HG03521 (cell line): ENCODE results near the gene MET.
"Not testable (repeated sequence)": the region's sequence is repeated elsewhere in the genome, so short reads cannot be mapped to it uniquely, and the experiment has no call there.

Experiments used
- ATAC-seq: cut with Tn5 transposase; IDR thresholded peaks from one replicate; pipeline ENCODE4 v1.9.1; 2021; ENCODE audit warnings: mild to moderate bottlenecking, moderate library complexity; ENCODE audit not compliant: unreplicated experiment

Gene MET

DNA sequence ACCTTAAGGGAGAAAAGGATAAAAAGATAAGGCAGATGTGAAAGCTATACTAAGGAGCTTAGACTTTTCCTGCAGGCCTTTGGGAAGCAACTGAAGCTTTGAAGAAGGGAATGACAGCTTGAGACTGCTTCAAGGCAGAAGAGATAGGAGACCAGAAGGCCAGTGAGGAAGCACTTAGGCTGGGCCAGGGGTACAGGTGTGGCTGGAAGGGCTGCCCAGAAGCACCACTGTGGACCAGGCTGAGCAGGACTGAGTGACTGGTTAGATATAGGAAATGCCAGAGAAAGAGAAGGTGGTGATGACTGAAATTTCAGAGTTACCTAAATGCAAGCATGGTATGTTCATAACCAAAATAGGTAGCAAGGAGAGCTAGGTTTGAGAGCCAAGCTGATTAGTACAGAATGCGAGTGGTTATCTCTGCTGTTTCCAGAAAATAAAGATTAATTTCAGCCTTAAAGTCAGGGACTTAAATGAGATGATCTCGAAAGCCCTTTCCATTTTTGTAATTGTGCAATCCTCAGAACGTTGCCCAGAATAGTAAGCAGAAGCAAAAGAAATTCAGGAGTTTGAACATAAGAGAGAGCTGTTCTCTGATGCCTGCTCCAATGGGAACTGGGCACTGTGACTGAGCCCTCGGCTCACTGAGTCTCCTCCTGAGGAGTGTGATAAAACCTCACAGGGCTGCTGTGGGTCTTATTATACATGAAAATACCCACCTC is 54.9 kb downstream of the MET start:
- no peak for ATAC-seq

DNA sequence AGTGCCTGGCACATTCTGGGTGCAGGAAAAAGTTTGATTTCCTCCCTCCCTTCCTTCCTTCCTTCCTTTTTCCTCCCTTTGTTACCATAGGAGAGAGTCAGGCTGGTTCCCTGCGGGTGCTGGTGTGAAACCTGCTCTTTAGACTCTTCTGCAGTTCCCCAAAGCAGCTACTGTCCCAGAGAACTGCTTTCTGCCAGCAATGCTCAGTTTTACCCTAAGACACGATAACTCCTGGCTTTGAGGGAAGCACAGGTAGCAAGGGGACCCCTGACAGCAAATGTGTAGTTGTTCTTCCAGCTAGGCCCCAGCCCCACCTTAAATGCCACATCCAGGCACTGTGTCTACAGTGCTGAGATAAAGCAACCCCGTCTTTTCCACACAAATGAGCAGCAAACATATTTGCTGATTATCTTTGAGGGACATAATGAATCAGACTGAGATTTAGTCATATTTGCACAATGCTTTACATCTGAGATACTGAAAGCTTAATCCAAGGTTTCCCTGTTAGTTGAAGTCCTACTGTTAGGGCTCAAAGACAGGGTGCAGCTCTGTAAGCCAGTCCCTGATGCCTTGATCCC is 55.5 kb downstream of the MET start:
- ATAC-seq: no peak

DNA sequence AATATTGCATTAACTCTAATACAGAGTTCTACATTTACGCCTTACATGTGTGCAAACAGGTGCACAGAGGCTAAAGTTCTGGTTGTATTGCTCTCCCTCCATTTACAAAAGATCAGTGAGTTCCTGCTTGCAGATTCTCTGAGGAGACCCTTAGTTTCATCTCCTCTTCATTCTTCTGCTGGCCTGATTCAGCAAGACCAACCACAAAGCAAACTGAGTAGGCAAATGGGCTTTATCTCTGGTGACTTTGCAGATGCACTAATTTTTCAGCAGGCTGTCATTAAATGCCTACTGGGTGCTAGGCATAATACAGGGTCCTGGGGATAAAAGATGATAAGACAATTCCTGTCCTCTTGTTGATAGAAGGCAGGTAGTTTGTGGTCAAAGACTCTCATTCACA is 56.4 kb downstream of the MET start:
- ATAC-seq: no peak

DNA sequence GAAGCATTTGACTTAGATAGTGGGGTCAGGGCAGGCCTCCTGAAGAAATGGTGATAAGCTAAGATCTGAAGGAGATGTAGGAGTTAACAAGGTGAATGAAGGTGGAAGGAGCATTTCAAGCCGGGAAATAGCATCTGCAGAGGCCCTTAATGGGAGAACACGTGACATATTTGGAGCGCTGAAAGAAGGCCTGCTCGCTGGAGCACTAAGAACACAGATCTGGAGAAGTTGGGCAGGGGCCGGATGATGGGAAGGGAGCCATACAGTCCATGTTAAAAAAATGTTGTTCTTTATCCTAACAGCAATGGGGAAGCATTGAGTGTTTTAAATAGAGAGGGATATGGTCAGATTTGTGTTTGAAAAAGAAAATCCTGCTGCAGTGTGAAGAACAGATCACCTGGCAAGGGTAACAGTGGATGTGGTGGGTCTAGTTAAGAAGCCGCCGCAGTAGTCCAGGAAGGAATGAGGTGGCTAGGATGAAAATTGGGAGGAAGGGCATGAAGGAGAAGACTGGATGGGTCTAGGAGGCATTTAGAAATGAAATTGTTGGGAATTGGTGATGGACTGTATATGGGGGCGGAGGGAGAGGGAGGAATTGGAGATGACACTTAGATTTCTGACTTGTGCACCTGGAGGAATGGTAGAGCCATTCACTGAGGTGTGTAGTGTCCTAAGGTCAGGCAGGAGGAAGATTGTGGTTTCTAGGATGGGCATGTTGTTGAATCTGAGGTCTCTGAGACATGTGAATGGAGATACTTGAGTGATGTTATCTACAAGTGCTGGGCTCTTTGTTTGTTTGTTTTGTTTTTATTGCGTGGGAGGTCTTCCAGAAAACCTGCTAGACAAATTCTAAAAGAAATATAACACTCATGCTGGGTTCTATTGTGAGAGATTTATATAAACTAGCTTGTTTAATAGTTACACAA is 58.4 kb downstream of the MET start:
- ATAC-seq: no peak

DNA sequence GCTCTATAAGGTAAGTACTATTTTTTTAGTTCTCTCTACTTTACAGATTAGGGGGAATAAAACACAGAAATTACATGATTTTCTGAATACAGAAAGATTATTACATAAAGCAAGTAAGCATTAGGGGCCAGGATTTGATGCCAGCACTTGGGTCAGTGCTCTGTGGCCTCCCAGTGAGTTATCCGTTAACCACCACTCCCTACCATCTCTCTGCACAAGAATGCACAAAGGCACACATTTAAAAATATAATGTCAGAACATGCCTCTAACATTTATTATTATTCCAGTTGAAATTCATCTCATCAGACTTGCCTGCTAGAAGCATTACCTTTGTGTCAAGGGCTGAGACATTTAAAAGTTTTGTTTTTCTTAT is 59.0 kb downstream of the MET start:
- no peak for ATAC-seq

DNA sequence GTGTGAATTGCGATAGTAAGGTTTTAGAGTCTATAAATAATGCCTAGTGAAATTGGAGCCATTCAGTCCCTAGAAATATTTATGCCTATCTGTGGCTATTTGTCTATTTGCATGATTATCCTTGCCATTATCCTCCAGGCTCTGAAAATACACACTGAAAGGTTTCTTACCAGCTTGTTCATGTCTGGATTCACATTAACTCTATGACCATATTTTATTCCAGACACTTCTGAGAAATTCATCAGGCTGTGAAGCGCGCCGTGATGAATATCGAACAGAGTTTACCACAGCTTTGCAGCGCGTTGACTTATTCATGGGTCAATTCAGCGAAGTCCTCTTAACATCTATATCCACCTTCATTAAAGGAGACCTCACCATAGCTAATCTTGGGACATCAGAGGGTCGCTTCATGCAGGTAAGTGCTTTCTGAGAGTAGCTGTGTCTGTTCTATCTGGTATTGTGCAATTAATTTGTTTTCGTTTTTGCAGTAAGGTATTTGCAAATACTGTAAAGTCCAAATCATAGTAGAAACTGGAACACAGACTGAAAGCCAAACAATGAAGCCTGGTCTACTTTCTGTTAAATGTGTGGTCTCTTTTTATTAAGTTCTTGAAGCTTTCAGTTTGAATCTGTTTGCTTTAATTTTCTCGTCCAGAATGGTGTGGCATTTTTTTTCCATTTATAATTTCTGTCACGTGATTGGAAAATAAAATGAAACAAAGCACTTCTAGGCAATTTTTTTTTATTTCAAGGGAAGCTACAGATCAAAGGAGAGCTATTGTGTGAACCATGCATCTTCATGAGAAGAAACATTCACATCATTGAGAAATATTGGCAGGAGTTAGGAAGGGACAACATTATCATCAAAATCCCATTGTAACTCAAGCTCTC is 59.7 kb downstream of the MET start:
- ATAC-seq: no peak

DNA sequence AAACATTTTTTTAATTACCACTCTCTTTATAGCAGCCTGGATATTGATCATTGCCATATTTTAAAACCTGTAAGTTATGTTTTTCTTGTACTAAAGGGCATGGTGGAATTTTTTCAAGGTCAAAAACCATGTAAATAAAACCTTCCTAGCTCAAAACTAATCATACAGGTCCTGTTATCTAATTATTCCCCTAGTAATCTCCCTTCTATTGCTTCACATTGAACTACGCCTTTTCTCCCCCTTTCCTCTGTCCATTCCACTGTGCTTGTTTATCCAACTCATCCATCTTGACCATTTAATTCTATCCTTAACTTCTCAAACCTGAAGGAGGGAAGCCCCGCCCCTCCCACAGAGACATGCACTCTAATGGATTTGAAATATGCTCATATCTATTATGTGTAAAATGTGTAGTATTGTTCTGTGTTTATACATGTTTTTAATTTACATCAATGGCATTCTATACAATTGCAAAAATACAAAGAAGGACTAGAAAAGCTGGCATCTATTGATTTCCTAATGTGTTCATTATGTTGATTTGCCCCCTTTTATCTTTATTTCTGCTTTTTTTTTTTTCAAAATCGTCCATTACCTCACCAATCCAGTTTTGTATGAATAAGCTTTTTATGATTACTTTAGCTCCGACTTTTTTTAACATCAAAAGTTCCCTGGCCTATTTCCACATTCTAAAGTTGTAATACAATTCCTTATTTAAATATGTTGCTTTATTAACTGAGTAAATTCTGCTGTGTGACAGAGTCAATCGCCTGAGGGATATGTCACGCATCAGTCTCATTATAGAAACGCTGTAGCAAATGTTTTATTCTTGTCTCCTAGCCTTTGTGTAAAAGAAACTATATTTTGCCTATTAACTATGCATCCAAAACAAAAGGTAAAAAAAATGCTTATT is 61.0 kb downstream of the MET start:
- no peak for ATAC-seq

DNA sequence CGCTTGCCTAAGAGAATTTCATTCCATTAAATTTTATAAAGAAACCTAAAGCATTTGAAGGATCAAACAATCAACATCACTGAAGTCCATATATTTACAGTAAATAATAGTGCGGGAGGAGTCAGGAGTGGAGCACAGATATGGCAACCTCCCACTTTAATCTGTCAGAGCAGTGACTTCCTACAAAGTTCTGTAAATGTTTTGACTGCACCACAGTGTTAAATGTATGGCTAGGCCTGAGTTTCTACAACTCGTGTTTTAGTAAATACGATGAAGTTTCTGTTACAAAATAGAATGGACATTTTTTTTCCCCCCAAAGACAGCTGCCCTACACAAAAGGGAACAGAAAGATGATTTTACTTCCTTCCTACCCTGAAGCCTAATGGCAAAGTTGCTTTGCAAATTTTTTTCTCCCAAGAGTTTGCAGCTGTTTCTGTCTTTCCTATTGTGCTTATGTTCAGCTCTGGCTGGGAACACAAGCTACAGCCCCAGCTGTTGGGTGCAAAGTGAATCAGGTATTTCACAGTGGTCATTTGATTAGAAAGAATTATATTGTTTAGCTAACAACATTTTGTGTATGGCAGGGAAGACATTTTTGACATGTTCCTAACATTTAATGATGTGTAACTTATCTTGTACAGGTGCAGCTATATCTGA is 62.1 kb downstream of the MET start:
- no peak for ATAC-seq

DNA sequence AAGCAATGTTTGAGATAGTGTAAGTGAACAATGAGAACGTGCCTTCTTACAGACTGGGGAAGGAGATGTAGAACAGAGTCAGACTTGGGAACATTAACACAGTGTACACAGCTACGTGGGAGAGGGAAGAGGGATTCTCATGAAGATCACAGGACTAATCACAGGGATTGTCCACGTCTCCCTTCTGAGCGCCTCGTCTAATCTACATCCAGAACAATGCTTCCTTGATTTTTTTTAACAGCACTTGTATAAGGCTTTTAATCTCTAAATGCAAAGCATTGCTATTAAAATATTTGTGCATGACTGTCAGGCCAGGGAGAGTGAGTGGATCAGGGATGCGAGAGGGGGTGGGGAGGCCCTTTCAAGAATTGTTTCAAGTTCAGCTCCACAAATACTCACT is 62.7 kb downstream of the MET start:
- ATAC-seq: no peak

DNA sequence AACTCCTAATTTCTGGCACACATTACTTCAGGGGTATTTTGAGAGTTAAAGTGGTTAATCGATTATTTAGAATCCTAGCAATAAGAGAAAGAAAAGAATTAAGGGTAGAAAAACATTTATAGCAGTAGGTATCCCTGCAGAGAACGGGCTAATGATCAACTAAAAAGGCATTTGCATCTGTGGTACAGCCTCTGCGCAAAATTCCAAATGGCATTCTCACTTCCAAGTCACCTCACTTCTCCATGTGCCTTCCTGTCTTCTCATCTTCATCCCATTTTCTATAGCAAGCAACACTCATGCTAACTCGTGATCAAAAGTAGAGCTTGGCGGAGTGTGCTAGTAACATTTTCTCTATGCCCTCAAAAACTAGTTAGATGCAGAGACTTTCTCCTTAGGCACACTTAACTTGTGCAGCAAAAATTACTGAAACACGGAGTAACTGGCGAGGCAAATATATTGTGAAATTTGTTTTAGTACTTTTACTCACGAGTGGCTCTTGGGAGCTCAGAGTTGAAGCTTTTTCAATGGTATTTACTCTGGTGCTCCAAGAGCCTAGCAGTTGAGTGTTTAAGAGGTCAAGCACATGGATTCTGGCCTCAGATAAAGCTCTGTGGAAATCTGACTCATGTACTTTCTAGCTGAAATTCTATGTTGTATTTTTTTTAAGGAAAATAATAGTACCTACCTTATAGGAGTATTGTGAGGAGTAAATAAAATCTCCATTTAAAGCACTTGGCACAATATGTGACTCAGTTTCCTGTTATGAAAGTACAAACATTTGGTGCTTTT is 65.1 kb downstream of the MET start:
- no peak for ATAC-seq

DNA sequence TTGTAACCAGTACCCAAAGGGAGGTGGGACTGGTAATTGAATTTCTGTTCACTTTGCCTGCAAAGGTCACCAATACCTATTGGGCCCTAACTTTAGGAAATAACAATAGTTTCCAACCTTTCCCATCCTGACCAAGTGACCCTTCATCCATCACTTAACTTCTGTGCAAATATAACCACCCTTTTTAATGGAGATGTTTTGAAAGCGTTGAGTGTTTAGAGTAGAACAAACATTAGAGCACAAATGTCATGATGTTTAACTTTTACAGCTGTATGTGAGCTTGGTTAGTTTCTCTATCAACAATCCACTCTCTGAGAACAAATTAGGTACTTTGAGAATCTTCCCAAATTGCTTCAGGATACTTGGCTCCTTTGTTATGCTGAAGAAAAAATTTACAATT is 66.4 kb downstream of the MET start:
- ATAC-seq: no peak

DNA sequence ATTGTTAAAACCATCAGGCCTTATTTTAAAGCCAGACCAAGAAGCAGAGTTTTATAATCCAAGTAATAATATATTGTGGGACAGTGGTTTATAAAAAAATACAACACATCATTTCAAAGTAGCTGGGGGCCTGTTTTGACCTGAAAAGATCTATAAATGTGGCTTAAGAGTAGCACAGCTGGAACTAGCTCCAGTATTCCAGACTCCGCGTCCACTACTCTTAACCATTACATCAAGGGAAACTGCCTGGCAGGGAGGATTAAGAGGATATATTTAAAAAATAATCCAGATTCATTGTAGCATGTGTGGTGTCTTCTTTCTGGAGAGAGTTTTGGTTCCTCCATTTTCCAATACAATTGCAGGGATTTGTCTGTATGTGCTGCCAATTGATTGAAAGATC is 67.3 kb downstream of the MET start:
- no peak for ATAC-seq

DNA sequence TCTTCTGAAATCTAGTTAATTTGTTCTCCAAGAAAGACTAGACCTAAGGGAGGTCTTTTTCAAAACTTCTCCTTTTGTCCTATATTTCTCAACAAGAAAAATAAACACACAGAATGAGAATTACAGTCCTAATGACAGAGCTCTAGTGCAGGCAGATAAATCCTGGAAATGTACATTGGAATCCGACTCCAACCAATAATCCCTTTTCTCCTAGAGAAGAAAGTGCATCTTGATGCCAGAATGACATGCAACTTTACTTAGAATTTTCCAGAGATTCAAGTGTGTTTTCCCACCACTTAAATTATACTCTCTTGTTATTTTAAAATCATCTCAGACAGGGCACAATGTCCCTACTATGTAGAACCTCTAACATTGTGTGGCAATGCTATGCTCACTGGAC is 68.2 kb downstream of the MET start:
- ATAC-seq: no peak

DNA sequence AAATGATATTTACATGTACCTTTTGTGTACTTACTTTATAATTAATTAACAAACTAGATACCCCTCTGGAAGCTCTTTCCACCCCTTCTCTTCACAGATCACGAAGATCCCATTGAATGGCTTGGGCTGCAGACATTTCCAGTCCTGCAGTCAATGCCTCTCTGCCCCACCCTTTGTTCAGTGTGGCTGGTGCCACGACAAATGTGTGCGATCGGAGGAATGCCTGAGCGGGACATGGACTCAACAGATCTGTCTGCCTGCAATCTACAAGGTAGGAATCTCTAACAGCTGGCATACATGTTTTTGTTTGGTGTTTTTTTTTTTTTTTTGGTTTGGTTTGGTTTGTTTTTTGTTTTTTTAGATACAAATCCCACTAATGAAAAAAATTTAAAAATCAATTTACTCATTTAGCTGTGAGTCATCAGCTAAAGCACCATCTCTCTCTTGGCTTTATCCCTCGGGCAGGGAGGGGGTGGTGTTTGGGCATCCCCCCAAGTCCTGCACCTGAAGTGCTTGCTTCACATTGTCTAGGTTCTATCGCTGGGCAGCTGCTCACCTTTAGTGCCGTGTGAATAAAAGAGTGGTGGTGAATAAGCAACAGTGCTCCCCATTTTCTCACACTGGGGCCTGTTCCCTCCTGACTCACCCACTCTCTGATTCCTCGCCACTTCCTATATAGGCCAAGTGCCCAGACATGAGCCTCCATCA is 68.9 kb downstream of the MET start:
- ATAC-seq: no peak

DNA sequence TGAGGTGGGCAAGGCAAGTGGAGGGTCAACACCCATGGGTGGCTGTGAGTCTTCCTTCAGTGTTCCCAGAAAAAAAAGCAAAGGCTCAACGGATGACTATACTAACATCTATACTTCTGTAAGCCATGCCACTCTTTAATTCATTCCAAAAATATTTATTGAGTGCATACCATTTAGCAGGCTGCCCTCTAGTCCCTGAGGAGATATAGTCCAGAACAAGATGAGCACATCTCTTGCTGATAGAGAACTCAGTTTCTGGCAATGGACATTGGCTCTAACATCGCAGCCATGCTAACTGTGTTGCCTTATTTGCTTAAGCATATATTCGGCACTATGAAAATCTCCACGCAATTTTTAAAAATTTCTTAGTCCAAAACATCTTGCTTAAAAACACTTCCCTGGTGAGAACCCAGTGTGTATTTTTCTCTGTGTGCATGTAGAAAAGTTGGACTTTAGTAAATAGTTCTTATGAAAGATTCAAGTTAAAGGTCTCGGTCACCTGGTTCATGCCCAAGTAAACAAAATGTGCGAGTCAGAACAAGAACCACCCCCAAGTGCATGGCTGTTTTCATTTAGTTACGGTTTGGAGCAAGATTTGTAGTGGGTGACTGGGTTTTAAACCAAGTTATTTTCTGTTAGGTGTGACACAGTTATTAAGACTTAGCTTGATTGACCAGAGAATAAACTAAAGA is 69.8 kb downstream of the MET start:
- ATAC-seq: no peak

DNA sequence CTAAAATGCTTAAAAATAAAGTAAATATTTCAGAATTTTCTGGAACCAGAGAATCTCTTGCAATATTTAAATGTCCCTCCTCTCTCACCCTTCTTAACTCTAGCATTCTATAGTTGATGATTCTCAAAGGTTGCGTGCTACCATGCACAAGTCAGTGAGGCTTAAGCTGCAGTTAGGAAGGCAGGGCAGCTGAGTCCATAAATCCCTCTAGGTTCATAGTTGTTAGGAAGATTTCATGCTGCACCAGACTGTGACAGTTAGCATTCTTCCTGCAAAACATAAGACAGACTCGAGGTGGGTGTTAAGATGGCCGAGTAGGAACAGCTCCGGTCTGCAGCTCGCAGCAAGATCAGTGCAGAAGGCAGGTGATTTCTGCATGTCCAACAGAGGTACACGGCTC is 70.6 kb downstream of the MET start:
- ATAC-seq: no peak

DNA sequence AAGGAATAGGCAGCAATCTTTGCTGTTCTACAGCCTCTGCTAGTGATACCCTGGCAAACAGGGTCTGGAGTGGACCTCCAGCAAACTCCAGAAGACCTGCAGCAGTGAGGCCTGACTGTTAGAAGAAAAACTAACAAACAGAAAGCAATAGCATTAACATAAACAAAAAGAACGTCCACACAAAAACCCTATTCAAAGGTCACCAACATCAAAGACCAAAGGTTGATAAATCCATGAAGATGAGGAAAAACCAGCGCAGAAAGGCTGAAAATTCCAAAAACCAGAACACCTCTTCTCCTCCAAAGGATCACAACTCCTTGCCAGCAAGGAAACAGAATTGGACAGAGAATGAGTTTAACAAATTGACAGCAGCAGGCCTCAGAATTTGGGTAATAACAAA is 71.8 kb downstream of the MET start:
- ATAC-seq: not testable (repeated sequence)
